PC-3 (cell line): Measurements from ENCODE around the gene TMEM14A.

Source experiments
- EZH2 ChIP-seq: fragments of 300-600 bp; sonication (generic); IDR thresholded peaks from one replicate; pipeline ENCODE4 v1.6.1; 2017; ENCODE audit warnings: antibody characterized with exemption, mild to moderate bottlenecking, low read length; ENCODE audit not compliant: unreplicated experiment
- EZH2phosphoT487 ChIP-seq: fragments of 300-600 bp; sonication (generic); IDR thresholded peaks from 2 replicates; pipeline ENCODE4 v1.6.1; 2018; ENCODE audit warnings: mild to moderate bottlenecking, antibody characterized with exemption, low read length, borderline replicate concordance
- TF ChIP-seq, protein P1 (sequence below): fragments of 300-600 bp; sonication (generic); conservative IDR thresholded peaks from 2 replicates; pipeline ENCODE4 v1.5.1; 2017; ENCODE audit warnings: antibody characterized with exemption, low read depth, mild to moderate bottlenecking, low read length

DNA sequence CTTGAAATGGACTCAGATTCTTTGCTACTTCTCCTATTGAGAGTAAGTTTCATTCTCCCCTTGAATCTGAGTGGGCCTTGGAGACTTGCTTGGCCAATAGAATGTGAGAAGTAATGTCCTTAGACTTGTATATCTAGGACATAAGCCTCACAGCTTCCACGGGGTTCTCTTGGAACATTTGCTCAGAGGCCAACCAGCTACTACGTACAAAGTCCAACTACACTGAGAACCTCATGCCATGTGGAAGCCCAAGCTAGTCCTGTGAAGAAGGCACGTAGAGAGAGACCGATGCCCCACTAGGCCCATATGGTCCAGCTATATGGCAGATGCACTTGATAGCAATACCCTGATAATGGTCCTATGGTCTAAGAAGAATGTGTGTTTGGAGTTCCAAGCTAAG is 22.9 kb downstream of the TMEM14A start:
- TF ChIP-seq, protein P1, sequence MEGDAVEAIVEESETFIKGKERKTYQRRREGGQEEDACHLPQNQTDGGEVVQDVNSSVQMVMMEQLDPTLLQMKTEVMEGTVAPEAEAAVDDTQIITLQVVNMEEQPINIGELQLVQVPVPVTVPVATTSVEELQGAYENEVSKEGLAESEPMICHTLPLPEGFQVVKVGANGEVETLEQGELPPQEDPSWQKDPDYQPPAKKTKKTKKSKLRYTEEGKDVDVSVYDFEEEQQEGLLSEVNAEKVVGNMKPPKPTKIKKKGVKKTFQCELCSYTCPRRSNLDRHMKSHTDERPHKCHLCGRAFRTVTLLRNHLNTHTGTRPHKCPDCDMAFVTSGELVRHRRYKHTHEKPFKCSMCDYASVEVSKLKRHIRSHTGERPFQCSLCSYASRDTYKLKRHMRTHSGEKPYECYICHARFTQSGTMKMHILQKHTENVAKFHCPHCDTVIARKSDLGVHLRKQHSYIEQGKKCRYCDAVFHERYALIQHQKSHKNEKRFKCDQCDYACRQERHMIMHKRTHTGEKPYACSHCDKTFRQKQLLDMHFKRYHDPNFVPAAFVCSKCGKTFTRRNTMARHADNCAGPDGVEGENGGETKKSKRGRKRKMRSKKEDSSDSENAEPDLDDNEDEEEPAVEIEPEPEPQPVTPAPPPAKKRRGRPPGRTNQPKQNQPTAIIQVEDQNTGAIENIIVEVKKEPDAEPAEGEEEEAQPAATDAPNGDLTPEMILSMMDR: no peak
- TF ChIP-seq EZH2phosphoT487 (no peak), EZH2 (no peak)
